Fibroblast of the conjunctiva (primary cell): ENCODE data around the gene DVL3.
"Not testable (repeated sequence)": the region's sequence is repeated elsewhere in the genome, so short reads cannot be mapped to it uniquely, and the experiment has no call there.

ENCODE experiments used
- DNase-seq: peaks from one replicate; pipeline ENCODE4 v3.0.0-alpha.2; 2010; ENCODE audit warnings: low read depth

DVL3 gene

DNA sequence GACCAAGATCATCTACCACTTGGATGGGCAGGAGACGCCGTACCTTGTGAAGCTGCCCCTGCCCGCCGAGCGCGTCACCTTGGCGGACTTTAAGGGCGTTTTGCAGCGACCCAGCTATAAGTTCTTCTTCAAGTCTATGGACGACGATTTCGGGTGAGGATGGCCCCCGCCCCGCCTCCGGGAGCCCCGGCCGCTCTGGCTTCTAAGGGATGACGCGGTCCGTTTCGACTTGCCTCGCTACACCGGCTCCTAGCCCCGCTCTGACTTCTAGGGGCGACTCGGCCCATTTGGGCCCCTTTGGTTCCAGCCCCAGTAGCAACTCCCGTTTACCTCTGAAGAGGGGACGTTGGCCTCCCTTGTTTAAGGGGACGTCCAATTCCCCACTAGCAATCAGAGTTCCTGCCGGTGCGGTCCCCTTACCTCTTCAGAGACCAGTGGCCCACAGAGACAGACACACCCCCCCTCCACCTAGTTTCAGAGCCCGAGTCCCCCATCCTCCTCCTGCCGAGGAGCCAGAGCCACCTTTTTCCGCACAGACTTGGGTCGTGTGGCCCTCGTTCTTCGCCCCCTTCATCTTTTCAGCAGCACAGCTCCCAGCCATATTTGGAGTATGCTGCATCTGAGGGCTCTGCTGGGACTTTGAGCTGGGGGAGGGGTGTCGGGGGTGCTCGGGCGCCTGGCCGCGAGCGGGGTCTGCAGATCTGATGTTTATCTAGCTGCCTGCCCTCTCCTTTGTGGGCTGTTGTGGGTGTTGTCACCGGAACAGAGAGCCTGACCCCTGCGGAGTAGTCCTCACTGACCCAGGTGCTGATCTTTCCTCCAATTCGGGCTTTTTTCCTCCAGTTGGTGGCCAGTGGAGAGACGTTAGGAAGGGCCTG lies 706 bp downstream of the DVL3 start:
- no peak for DNase-seq

DNA sequence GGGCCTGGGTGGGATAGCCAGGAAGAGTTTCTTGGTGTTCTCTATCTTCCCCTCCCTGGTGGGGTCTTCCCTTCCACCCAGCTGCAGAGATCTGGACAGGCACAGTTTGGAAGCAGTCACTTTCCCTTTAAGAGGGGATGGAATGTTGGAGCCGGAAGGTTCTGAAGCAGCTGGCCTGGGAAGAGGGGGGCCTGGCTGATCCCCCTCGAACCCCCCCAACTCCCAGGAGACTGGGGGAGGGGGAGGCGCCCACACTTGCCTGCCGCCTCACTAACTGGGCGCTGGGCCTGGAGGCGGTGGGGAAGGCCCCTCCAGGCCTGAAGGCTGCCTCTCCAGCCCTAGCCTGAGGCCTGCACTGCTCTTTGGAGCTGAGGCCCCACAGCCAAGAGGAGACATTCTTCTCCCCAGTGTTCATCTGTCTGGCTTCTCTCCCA lies 1.4 kb downstream of the DVL3 start:
- DNase-seq, result peak; percentile 67

DNA sequence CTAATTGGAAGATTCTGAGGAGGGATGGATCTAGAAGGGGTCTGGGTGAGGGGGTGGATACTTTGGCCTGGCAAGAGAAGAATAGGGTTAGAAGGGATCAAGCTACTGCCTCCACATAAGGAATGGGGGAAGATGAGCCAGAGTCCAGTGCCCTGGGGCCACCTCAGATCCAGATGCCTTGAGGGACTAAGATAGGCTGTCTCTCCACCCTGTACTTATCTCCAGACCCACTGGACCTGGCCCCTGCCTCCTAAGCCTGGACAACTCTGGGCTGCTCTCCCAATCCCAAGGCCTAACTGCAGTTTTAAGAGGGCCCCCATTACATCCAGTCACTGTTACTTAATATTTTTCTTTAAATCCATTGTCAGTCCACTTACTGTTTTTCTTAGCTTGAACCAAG lies 2.0 kb downstream of the DVL3 start:
- no peak for DNase-seq

DNA sequence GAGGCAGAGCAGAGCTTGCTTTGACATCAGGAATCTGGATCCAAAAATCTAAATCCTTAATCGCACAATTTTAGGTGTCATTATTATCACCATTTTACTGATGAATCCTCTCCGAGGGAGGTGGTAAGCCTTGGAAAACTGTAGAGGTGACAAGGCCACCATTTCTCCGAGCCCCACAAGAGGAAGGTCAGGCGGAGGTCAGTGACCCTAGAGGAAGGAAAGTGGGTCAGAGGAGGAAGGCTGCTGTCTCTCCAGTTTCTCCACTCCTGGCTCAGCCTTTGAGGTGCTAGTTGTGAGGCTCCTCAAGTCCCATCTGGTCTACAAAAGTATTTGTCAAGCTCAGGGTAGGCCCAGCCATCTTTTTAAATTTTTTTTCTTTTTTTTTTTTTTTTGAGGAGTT lies 3.2 kb downstream of the DVL3 start:
- no peak for DNase-seq

- no peak for DNase-seq
Measured at GRCh38 chr3:184160456-184160855, 5.3 kb downstream of the DVL3 start.

GRCh38 chr3:184162571-184163070 lies 7.4 kb downstream of the DVL3 start:
- not testable (repeated sequence) for DNase-seq

DNA sequence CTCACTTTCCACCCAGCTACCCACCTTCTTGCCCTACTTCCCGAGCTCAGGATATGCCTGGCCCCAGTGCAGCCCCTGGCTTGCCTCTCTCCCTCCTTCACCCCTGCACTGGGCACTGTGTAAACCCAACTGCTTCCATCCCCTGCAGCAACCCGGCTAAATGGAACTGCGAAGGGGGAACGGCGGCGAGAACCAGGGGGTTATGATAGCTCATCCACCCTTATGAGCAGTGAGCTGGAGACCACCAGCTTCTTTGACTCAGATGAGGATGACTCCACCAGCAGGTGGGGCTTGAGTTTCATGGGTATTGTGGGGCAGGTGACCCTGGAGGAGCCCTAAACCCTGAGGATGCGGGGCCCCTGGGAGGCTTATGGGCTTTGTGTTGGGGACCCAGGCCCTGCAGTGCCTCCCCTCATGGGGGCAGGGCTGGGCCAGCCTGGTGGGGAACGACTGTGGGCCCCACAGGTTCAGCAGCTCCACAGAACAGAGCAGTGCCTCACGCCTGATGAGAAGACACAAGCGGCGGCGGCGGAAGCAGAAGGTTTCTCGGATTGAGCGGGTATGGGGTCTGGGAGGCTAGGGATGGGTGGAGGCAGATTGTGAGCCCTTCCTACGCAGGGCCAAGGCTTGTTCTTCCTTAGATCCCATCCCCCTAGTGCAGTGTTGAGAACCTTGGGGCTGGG lies 9.6 kb downstream of the DVL3 start:
- DNase-seq, result no peak

GRCh38 chr3:184165543-184165942 lies 10.4 kb downstream of the DVL3 start:
- DNase-seq, result no peak

DNA sequence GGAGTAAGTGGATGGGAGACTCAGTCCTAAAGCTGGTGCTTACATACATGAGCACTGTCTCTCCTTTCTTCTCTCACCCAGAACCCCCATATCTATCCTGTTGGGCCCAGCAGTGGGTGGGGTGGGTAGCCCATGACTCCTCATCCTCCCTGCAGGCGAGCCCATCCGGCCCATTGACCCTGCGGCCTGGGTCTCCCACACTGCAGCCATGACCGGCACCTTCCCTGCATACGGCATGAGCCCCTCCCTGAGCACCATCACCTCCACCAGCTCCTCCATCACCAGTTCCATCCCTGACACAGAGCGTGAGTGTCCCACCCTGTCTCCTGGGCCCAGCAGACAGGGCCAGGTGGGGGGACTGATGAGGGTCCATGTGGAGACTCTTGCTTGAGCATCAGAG lies 11.5 kb downstream of the DVL3 start:
- no peak for DNase-seq

DNA sequence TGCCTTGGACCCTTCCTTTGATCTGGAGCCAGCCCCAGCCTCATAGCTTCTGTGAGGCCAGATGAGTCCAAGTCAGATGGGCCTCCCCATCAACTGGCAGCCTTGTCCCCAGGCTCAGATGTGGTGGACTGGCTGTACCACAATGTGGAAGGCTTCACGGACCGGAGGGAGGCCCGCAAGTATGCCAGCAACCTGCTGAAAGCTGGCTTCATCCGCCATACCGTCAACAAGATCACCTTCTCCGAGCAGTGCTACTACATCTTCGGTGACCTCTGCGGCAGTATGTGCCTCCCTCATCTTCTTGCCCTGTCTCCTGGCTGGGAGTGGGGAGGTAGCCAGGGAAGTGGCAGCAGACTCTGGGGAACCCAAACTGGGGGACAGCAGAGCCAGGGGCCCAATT lies 12.6 kb downstream of the DVL3 start:
- DNase-seq, result no peak

- DNase-seq, result no peak
Measured at GRCh38 chr3:184168363-184169120, 13.4 kb downstream of the DVL3 start.

GRCh38 chr3:184169896-184170875 lies 15.0 kb downstream of the DVL3 start:
- no peak for DNase-seq

GRCh38 chr3:184171562-184171961 lies 16.4 kb downstream of the DVL3 start:
- no peak for DNase-seq

DNA sequence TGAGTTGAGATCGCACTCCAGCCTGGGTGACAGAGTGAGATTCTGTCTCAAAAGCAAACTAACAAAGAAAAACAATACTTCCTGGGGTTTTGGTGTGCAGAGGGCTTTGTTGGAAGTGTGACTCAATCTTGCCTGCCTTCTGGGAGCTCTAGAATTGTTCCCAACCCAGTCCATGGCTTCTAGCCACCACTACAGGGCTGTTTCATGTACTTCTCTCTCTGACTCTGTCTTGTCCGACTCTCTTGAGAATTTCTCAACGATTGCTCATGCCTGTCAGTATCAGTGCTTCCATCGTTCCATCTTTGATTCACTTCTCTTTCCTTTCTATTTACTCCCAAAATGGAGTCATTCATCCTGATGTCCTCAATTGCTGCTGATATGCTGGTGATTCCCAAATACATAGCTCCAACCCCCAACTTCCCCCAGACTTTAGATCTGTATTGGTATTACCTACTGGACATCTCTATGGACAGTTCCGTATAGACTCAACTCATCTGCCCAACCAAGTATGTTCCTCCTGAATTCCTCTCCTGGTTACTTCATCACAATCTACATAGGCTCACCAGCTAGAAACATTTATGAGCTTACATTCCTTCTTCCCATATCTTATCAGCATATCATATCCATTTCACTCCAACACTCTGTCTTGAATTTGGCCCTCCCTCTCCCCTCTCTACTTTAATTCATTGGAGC lies 17.6 kb downstream of the DVL3 start:
- no peak for DNase-seq

DNA sequence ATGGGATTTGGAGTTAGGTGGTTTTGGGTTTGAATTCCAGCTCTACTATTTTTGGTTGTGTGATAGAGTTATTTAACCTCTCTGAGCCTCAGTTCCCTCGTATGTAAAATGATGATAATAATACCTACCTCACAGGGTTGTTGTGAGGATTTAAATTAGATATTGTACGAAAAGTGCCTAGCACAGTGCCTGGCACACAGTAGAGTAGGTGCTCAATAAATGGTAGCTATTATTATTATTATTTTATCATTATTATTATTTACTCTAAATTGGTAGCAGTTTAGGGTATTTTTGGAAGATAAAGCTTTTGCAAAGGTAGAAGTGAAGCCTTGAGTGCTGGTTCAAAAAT lies 18.2 kb downstream of the DVL3 start:
- no peak for DNase-seq

GRCh38 chr3:184174284-184174645 lies 19.1 kb downstream of the DVL3 start:
- DNase-seq, result no peak

GRCh38 chr3:184174646-184175492 lies 19.7 kb downstream of the DVL3 start, which contains the start of gene AP2M1:
Gene AP2M1, plus strand, starts transcription at chr3:184174855. Its CDS starts 2,139 bp downstream, at chr3:184176994.
- peak; percentile 100 for DNase-seq

- no peak for DNase-seq
Measured at GRCh38 chr3:184175506-184175905, 20.3 kb downstream of the DVL3 start.

- DNase-seq, result no peak
Measured at GRCh38 chr3:184175981-184176376, 20.8 kb downstream of the DVL3 start.
